Progenitor cell of endocrine pancreas (in vitro differentiated cells): ENCODE results near the gene SERPINA10. TPM values are rescaled to one million over a fixed set of nuclear protein-coding genes. Genes with fewer than 3 reads are reported as not detected.
A peak's percentile ranks its signal among the peaks of the same experiment; 100 is the strongest.

Experiments
- DNase-seq: peaks from one replicate; pipeline ENCODE4 v3.0.0; 2021; ENCODE audit warnings: low spot score; ENCODE audit not compliant: unreplicated experiment
- H3K27ac Mint-ChIP-seq: 2 replicates; pipeline ENCODE4 v1.8.0; 2021; ENCODE audit warnings: mild to moderate bottlenecking, moderate library complexity, mixed read lengths
- H3K27me3 Mint-ChIP-seq: 2 replicates; pipeline ENCODE4 v1.8.0; 2021; ENCODE audit warnings: mixed read lengths
- H3K36me3 Mint-ChIP-seq: 2 replicates; pipeline ENCODE4 v1.8.0; 2022; ENCODE audit warnings: mixed read lengths; ENCODE audit not compliant: insufficient read depth
- H3K4me1 Mint-ChIP-seq: 2 replicates; pipeline ENCODE4 v1.8.0; 2021; ENCODE audit warnings: low read depth, mixed read lengths
- H3K4me3 Mint-ChIP-seq: 2 replicates; pipeline ENCODE4 v1.8.0; 2021; ENCODE audit warnings: low read depth, mild to moderate bottlenecking, moderate library complexity, mixed read lengths
- H3K9me3 Mint-ChIP-seq: 2 replicates; pipeline ENCODE4 v1.8.0; 2021; ENCODE audit warnings: low read depth, mixed read lengths
- total RNA-seq: library from RNA; stranded (reverse); gene quantifications from 2 replicates; pipeline ENCODE4 v1.2.1, GENCODE V29; 2021
- TF ChIP-seq, protein P1 (sequence below): fragments of 200-600 bp; sonication (generic); IDR thresholded peaks from one replicate; pipeline ENCODE4 v1.5.0; 2021; ENCODE audit warnings: antibody characterized with exemption, mild to moderate bottlenecking; ENCODE audit not compliant: unreplicated experiment

Gene SERPINA10
- total RNA-seq, 1 donor from 2014 or later, result 2.6 TPM

DNA sequence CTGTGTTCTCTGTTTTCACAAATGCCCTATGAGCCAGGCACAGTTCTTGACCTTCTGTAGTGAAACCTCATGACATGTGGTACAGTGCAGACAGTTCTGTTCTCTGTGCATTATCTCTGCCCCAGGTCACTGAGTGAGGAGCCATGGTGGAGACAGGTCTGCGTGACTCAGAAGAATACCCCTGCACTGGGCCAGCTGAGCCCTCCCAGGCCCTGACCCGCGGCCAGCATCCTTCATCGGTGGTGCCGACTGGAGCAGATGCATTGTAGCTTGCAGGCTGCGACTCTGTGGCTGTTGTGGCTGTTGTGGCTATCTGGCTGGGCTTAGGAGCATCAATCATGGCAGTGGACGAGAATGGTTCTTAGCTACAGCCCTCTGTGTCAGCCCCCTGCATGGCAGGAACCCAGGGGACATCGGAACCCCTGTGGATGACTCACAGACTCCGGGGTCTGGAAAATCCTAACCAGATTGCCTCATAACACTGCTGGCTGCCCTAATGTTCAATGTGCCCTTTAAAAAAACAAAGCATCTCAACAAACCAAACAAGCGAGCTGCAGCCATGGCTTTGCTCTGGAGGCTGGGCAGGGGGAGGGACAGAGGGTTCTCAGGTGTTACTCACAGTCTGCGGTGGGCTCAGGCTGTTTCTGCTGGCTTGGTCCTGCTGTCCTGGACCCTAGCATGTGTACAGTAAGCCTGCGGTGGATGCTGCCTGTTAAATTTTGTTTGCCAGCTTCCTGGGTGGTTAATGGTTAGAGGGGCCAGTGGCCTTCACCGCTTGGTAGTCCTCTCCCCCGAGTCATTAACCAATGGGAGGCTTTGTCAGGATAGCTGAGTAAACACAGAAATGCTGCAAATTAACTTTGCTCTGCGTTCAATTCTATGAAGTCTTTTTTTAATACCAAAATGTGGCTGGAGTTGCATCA lies 29.8 kb upstream of the SERPINA10 start, which contains the start of gene SERPINA6:
Gene SERPINA6 (minus strand): TSS at position 689 of the 923 bp plus-strand sequence. CDS start 8,688 bp downstream, outside the sequence.
- DNase-seq, result no peak
- peaks cover 3% of the 10 kb centered on the region for H3K9me3 Mint-ChIP-seq
- TF ChIP-seq, protein P1, sequence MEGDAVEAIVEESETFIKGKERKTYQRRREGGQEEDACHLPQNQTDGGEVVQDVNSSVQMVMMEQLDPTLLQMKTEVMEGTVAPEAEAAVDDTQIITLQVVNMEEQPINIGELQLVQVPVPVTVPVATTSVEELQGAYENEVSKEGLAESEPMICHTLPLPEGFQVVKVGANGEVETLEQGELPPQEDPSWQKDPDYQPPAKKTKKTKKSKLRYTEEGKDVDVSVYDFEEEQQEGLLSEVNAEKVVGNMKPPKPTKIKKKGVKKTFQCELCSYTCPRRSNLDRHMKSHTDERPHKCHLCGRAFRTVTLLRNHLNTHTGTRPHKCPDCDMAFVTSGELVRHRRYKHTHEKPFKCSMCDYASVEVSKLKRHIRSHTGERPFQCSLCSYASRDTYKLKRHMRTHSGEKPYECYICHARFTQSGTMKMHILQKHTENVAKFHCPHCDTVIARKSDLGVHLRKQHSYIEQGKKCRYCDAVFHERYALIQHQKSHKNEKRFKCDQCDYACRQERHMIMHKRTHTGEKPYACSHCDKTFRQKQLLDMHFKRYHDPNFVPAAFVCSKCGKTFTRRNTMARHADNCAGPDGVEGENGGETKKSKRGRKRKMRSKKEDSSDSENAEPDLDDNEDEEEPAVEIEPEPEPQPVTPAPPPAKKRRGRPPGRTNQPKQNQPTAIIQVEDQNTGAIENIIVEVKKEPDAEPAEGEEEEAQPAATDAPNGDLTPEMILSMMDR, result no peak
- H3K27ac Mint-ChIP-seq, result no peak within 1 kb of the TSS
- H3K27me3 Mint-ChIP-seq, result no peaks in the 10 kb centered on the region
- peak within 1 kb of the TSS; percentile 5 for H3K4me3 Mint-ChIP-seq
- H3K4me1 Mint-ChIP-seq, result peaks cover 18% of the 10 kb centered on the region
- H3K36me3 Mint-ChIP-seq, result no peaks in the 10 kb centered on the region

DNA sequence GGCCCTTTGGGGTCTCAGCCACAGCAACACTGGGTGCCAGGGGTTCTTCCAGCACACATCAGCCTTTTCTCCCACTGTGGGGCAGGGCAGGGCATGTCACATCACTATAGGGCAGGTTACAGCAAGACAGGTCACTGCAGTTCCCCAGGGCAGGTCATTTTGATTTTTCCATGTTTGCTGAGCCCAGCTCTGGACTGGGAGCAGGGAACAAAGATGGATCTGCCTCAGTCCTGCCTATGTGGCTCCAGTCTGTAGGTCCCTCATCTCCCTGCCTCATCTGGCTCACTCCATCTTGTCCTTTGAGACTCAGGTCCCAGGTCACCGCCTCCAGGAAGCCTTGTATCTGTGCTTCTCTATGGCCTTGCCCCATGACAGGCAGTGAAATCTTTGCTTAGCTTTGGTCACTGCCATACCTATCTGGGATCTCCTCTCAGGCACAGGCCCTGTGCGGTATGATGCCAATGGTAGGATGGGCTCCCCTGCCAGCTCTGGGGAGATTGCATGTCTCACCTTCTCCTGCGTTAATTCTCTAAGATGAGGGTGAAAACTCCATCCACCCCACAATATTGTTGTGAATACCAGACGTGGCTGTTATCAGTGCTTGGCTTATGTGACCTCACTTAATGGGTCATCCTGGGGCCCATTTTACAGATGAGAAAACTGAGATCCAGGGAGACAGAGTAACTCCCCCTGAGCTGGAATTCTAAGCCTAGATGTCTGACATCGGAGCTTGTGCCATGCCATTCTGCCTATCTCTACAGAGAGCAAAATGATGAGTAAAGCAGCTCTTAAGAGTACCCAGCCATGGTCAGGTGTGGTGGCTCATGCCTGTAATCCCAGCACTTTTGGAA lies 28.6 kb upstream of the SERPINA10 start:
- Mint-ChIP-seq H3K36me3 (no peaks in the 10 kb centered on the region), H3K27me3 (no peaks in the 10 kb centered on the region), H3K9me3 (peaks cover 2% of the 10 kb centered on the region), H3K4me1 (peaks cover 18% of the 10 kb centered on the region), H3K4me3 (no peak overlapping the region), H3K27ac (no peak overlapping the region)
- TF ChIP-seq, protein P1, result no peak
- DNase-seq, result no peak

DNA sequence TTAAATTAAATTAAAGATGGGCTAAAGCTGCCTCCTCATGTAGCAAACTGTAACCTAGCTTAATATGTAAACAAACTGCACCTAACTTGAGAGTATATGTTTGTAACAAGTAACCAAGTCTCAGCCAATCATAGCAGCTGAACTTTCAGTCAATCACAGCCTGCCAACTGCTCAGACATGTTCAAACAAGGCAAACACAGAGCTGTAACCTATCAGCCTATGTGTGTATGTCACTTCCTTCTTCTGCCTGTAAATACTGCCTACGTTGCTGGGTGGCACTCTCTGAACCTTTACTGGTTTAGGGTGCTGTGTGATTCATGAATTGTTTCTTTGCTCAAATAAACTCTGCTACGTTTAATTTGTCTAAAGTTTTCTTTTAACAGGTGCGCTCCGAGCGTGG lies 27.2 kb upstream of the SERPINA10 start:
- TF ChIP-seq, protein P1, result no peak

DNA sequence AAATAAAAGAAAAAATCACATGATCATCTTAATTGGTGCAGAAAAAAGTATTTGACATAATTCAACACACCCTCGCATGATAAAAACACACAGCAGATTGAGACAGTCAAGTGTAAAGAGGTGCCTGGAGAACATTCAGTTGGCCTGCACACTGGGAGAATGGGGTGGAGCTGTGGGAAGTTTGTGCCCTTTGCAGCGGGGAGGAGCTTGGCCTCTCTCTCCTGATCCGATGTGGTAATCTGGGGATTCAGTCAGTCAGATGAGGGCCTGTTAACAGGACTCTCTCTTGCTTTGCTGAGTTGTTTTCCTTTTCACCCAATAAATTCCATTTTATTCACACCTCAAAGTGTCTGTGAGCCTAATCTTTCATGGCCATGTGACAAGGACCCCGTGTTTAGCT lies 24.2 kb upstream of the SERPINA10 start:
- Mint-ChIP-seq H3K27me3 (no peaks in the 10 kb centered on the region), H3K9me3 (no peaks in the 10 kb centered on the region), H3K4me3 (no peak overlapping the region), H3K36me3 (no peaks in the 10 kb centered on the region), H3K4me1 (peaks cover 9% of the 10 kb centered on the region), H3K27ac (no peak overlapping the region)
- no peak for DNase-seq
- TF ChIP-seq, protein P1, result no peak

More for the DNA sequence above, 27.2 kb upstream of the SERPINA10 start:
- Mint-ChIP-seq H3K27me3 (no peaks in the 10 kb centered on the region), H3K9me3 (no peaks in the 10 kb centered on the region), H3K27ac (peak overlapping the region; percentile 69), H3K36me3 (no peaks in the 10 kb centered on the region), H3K4me3 (no peak overlapping the region), H3K4me1 (peaks cover 18% of the 10 kb centered on the region)
- DNase-seq, result no peak

DNA sequence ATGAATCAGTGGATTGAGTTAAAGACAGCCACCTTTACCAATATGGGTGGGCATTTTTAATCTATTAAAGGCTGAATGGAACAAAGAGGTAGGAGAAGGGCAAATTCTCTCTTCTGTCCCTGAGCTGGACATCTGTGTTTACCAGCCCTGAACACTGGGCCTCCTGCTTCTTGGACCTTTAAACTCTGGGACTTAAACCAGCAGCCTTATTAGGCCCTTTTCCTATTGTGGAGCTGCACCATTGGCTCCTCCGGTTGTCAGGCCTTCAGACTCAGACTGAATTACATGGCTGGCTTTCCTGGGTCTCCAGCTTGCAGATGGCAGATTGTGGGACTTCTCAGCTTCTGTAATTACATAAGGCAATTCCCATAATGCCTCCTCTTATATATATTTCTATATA lies 23.6 kb upstream of the SERPINA10 start:
- H3K4me1 Mint-ChIP-seq, result peaks cover 9% of the 10 kb centered on the region
- no peaks in the 10 kb centered on the region for H3K36me3 Mint-ChIP-seq
- DNase-seq, result no peak
- H3K9me3 Mint-ChIP-seq, result no peaks in the 10 kb centered on the region
- H3K4me3 Mint-ChIP-seq, result no peak overlapping the region
- no peak overlapping the region for H3K27ac Mint-ChIP-seq
- TF ChIP-seq, protein P1, result no peak
- no peaks in the 10 kb centered on the region for H3K27me3 Mint-ChIP-seq
